ENCODE measurements around the gene SCGB3A2. TPM values are rescaled to one million over a fixed set of nuclear protein-coding genes. Genes with fewer than 3 reads are reported as not detected.

SCGB3A2 gene
- total RNA-seq, 1 experiment from 2014 or later, result 0.39 TPM

DNA sequence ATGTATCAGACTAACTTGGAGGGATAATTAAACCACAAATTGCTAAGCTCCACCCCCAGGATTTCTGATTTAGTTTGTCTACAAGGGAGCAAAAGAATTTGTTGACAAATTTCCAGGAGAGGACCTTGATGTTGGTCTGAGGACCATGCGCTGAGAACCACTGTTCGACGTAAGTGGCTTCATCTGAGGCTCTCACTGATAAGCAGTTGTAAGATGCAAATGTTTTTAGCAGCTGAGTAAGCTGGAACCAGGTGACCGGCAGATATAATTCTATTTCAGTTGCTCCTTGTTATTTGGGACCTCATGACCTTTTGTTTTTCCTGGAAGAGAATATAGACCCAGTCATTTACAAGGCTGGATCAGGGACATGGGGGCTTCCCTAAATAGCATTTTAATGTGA, 32.9 kb upstream of the SCGB3A2 start:
- intact Hi-C loops (cut with micrococcal nuclease; ENCODE audit: unreplicated experiment), result no loop called here
- H3K27me3 ChIP-seq (ENCODE audit: control insufficient read depth, insufficient read depth, low read length), result no peaks in the 10 kb centered on the region; the same call in 1 of the 2 replicates
- in situ Hi-C loops (cut with HindIII; ENCODE audit: low pct_unique_long_range_greater_than_20kb, low sequenced_read_pairs), result no loop called here
- no TSS peak for BruUV-seq (replicated peaks)
- DNase-seq (ENCODE audit: low read depth, low spot score), result no peak
- no peak overlapping the region for H3K27ac ChIP-seq (ENCODE audit: low read length)
- H3K9me3 ChIP-seq (ENCODE audit: control insufficient read depth, insufficient read depth, low read depth, low read length), result no peaks in the 10 kb centered on the region
- no peak overlapping the region for H3K4me3 ChIP-seq (ENCODE audit: low read depth in 2 of 2, low read length in 2 of 2)
- H3K4me1 ChIP-seq (ENCODE audit: control insufficient read depth, insufficient read depth, low read length), result no peaks in the 10 kb centered on the region
- CTCF ChIA-PET, result no interaction called here
- no peaks in the 10 kb centered on the region for H3K36me3 ChIP-seq (ENCODE audit: control insufficient read depth, insufficient read depth, low read length)
- ATAC-seq, result no peak
- no peak for TF ChIP-seq POLR2AphosphoS5 (IDR thresholded peaks at IDR 0.05; ENCODE audit: low read depth, low read length)
- no peak for TF ChIP-seq SIN3A (IDR thresholded peaks at IDR 0.05; ENCODE audit: borderline replicate concordance, insufficient read depth, low read depth, low read length)
- TF ChIP-seq, protein P1, sequence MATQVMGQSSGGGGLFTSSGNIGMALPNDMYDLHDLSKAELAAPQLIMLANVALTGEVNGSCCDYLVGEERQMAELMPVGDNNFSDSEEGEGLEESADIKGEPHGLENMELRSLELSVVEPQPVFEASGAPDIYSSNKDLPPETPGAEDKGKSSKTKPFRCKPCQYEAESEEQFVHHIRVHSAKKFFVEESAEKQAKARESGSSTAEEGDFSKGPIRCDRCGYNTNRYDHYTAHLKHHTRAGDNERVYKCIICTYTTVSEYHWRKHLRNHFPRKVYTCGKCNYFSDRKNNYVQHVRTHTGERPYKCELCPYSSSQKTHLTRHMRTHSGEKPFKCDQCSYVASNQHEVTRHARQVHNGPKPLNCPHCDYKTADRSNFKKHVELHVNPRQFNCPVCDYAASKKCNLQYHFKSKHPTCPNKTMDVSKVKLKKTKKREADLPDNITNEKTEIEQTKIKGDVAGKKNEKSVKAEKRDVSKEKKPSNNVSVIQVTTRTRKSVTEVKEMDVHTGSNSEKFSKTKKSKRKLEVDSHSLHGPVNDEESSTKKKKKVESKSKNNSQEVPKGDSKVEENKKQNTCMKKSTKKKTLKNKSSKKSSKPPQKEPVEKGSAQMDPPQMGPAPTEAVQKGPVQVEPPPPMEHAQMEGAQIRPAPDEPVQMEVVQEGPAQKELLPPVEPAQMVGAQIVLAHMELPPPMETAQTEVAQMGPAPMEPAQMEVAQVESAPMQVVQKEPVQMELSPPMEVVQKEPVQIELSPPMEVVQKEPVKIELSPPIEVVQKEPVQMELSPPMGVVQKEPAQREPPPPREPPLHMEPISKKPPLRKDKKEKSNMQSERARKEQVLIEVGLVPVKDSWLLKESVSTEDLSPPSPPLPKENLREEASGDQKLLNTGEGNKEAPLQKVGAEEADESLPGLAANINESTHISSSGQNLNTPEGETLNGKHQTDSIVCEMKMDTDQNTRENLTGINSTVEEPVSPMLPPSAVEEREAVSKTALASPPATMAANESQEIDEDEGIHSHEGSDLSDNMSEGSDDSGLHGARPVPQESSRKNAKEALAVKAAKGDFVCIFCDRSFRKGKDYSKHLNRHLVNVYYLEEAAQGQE (IDR thresholded peaks at IDR 0.05; ENCODE audit: insufficient read depth in 1 of 2, low read depth in 2 of 2, low read length in 1 of 2), result no peak
- TF ChIP-seq, protein P2, sequence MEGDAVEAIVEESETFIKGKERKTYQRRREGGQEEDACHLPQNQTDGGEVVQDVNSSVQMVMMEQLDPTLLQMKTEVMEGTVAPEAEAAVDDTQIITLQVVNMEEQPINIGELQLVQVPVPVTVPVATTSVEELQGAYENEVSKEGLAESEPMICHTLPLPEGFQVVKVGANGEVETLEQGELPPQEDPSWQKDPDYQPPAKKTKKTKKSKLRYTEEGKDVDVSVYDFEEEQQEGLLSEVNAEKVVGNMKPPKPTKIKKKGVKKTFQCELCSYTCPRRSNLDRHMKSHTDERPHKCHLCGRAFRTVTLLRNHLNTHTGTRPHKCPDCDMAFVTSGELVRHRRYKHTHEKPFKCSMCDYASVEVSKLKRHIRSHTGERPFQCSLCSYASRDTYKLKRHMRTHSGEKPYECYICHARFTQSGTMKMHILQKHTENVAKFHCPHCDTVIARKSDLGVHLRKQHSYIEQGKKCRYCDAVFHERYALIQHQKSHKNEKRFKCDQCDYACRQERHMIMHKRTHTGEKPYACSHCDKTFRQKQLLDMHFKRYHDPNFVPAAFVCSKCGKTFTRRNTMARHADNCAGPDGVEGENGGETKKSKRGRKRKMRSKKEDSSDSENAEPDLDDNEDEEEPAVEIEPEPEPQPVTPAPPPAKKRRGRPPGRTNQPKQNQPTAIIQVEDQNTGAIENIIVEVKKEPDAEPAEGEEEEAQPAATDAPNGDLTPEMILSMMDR (IDR thresholded peaks at IDR 0.05), result no peak
- no peak for TF ChIP-seq TCF7L2 (IDR thresholded peaks at IDR 0.05; ENCODE audit: low read depth, low read length)
- POLR2A ChIA-PET, result no interaction called here

DNA sequence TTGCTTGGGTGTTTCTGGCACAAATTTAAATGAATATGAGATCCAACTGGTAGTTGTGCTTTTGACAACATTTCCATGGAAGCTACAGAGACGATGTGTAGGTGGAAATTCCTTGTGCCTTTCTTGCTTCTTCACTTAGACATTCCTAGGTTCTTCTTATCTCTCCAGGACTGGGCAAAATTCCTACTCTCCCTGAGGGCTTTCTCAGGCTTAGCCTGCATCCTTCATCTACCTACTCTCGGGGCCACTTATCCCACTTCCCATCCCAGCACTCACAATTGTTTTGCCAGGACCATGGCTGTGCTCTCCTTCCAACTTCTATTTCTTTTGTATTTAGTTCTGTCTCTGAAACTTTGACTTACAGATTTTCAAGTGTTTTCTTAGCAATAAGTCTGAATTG, 29.3 kb upstream of the SCGB3A2 start:
- no peak overlapping the region for H3K27ac ChIP-seq (ENCODE audit: low read length)
- DNase-seq (ENCODE audit: low read depth, low spot score) (no peak), ATAC-seq (no peak)
- POLR2A ChIA-PET, result no interaction called here
- H3K9me3 ChIP-seq (ENCODE audit: control insufficient read depth, insufficient read depth, low read depth, low read length), result no peaks in the 10 kb centered on the region
- no peak for TF ChIP-seq POLR2AphosphoS5 (IDR thresholded peaks at IDR 0.05; ENCODE audit: low read depth, low read length)
- TF ChIP-seq, protein P1 (IDR thresholded peaks at IDR 0.05; ENCODE audit: insufficient read depth in 1 of 2, low read depth in 2 of 2, low read length in 1 of 2), result no peak
- TF ChIP-seq, protein P2 (IDR thresholded peaks at IDR 0.05), result no peak
- no peak for TF ChIP-seq SIN3A (IDR thresholded peaks at IDR 0.05; ENCODE audit: borderline replicate concordance, insufficient read depth, low read depth, low read length)
- no peak for TF ChIP-seq TCF7L2 (IDR thresholded peaks at IDR 0.05; ENCODE audit: low read depth, low read length)
- CTCF ChIA-PET, result no interaction called here
- H3K4me3 ChIP-seq (ENCODE audit: low read depth in 2 of 2, low read length in 2 of 2), result no peak overlapping the region
- H3K4me1 ChIP-seq (ENCODE audit: control insufficient read depth, insufficient read depth, low read length), result no peaks in the 10 kb centered on the region
- no TSS peak for BruUV-seq (replicated peaks)
- in situ Hi-C loops (cut with HindIII; ENCODE audit: low pct_unique_long_range_greater_than_20kb, low sequenced_read_pairs), result no loop called here
- no peaks in the 10 kb centered on the region for H3K36me3 ChIP-seq (ENCODE audit: control insufficient read depth, insufficient read depth, low read length)
- intact Hi-C loops (cut with micrococcal nuclease; ENCODE audit: unreplicated experiment), result no loop called here
- H3K27me3 ChIP-seq (ENCODE audit: control insufficient read depth, insufficient read depth, low read length), result no peaks in the 10 kb centered on the region; the same call in 1 of the 2 replicates
